ENCODE results near the gene QSOX1.

DNA sequence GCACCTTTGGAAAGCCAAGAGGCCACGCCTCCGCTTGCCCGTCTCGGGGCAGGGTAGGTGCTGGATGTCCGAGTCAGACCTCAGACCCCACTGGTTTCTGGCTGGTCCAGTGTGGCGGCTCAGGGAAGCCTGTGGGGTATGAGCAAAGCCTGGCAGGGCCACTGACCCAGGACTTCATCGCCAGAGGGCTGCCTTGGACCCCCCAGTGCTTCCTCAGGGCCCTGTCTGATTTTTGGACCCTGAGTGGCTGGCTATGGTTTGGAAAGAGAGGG lies 95.8 kb downstream of the QSOX1 start:
- TF ChIP-seq, protein P1, sequence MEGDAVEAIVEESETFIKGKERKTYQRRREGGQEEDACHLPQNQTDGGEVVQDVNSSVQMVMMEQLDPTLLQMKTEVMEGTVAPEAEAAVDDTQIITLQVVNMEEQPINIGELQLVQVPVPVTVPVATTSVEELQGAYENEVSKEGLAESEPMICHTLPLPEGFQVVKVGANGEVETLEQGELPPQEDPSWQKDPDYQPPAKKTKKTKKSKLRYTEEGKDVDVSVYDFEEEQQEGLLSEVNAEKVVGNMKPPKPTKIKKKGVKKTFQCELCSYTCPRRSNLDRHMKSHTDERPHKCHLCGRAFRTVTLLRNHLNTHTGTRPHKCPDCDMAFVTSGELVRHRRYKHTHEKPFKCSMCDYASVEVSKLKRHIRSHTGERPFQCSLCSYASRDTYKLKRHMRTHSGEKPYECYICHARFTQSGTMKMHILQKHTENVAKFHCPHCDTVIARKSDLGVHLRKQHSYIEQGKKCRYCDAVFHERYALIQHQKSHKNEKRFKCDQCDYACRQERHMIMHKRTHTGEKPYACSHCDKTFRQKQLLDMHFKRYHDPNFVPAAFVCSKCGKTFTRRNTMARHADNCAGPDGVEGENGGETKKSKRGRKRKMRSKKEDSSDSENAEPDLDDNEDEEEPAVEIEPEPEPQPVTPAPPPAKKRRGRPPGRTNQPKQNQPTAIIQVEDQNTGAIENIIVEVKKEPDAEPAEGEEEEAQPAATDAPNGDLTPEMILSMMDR (conservative IDR thresholded peaks at IDR 0.05 in 1 of 2, IDR thresholded peaks at IDR 0.05 in 1 of 2; ENCODE audit: extremely low read depth in 1 of 2, insufficient read depth in 1 of 2, low read depth in 1 of 2, low read length in 2 of 2): no peak
- no peak for TF ChIP-seq EZH2 (IDR thresholded peaks at IDR 0.05; ENCODE audit: borderline replicate concordance, low read length)
